ENCODE data around the gene CYP4F3. TPM values are rescaled to one million over a fixed set of nuclear protein-coding genes. Genes with fewer than 3 reads are reported as not detected.

Gene CYP4F3
- total and polyA plus RNA-seq, 2 of the 13 experiments (the other 11 are each of a cell fraction or from before 2014, with no cell fraction given), result 17.8 to 22.8 TPM

GRCh38 chr19:15649526-15649925 is 8.8 kb downstream of the CYP4F3 start:
- Histone ChIP-seq H3K36me3 (replicated peaks in 1 of 2; ENCODE audit: control insufficient read depth in 1 of 2, insufficient read depth in 2 of 2, low read length in 2 of 2) (peaks cover 5 to 25% of the 10 kb centered on the region in 2 experiments; a peak in 4 of 5 replicates), H2AFZ (ENCODE audit: low read length) (no peak overlapping the region), H3K27me3 (ENCODE audit: control insufficient read depth in 1 of 2, insufficient read depth in 2 of 2, low read length in 2 of 2) (no peaks in the 10 kb centered on the region), H3K79me2 (ENCODE audit: insufficient read depth, low read length) (peaks cover 15% of the 10 kb centered on the region), H3K9me3 (ENCODE audit: low read length) (no peaks in the 10 kb centered on the region), H3K9ac (ENCODE audit: insufficient read depth, low read depth, low read length) (no peak overlapping the region), H4K20me1 (ENCODE audit: insufficient read depth, low read length) (no peaks in the 10 kb centered on the region; the same call in 1 of the 2 replicates), H3K27ac (ENCODE audit: extremely low read length, insufficient read depth, low read length) (no peak overlapping the region), H3K4me1 (ENCODE audit: insufficient read depth, low read length) (peaks cover 24% of the 10 kb centered on the region), H3K4me2 (ENCODE audit: low read depth, low read length) (no peak overlapping the region), H3K4me3 (replicated peaks in 1 of 3; ENCODE audit: insufficient read depth in 1 of 3, low read depth in 2 of 3, low read length in 3 of 3) (no peak overlapping the region)
- ChIA-PET CTCF (ENCODE audit: low intra/inter-chr PET ratio, low total read pairs) (no interaction called here), POLR2A (interaction anchor here (1.0 to 2.8 kb wide), 3 partner anchors 15 to 23 kb away, joined by 3 to 11 read pairs (median 3); partner anchors contain the start of gene CYP4F12)
- intact Hi-C loops (cut with micrococcal nuclease; ENCODE audit: unreplicated experiment), result no loop called here
- DNase-seq (ENCODE audit: low spot score) (no peak), ATAC-seq (no peak), FAIRE-seq (no peak)
- WGBS (ENCODE audit: low lambda C conversion rate), result 100% methylated on average over 1 of the region's 2 CpGs
- in situ Hi-C loops (cut with HindIII; ENCODE audit: extremely low pct_ligation_motif_present, low pct_unique_long_range_greater_than_20kb), result loop anchor here (25.0 kb wide), 1 partner anchor 513 kb away; the partner anchor contains the start of gene CIB3
- TF ChIP-seq NFATC3 (CRISPR knock-in tag; IDR thresholded peaks at IDR 0.05) (no peak), FOXO4 (CRISPR knock-in tag; conservative IDR thresholded peaks at IDR 0.05) (no peak), KLF15 (CRISPR knock-in tag; IDR thresholded peaks at IDR 0.05; ENCODE audit: borderline replicate concordance) (no peak), FOSL2 (CRISPR knock-in tag; IDR thresholded peaks at IDR 0.05) (no peak), HINFP (CRISPR knock-in tag; IDR thresholded peaks at IDR 0.05; ENCODE audit: low read depth) (no peak), ZNF556 (CRISPR knock-in tag; IDR thresholded peaks at IDR 0.05; ENCODE audit: borderline replicate concordance) (no peak), NBN (conservative IDR thresholded peaks at IDR 0.05) (no peak), AGO2 (optimal IDR thresholded peaks at IDR 0.05; ENCODE audit: low read depth, low read length) (no peak), TIGD3 (CRISPR knock-in tag; IDR thresholded peaks at IDR 0.05; ENCODE audit: borderline replicate concordance) (no peak), RAD21 (CRISPR knock-in tag; IDR thresholded peaks at IDR 0.05) (no peak), ZNF251 (CRISPR knock-in tag; IDR thresholded peaks at IDR 0.05) (no peak), BRF2 (CRISPR knock-in tag; IDR thresholded peaks at IDR 0.05) (no peak), ERF (CRISPR knock-in tag; IDR thresholded peaks at IDR 0.05) (no peak), ZNF652 (CRISPR knock-in tag; IDR thresholded peaks at IDR 0.05; ENCODE audit: borderline replicate concordance, low read depth) (no peak), ZNF180 (CRISPR knock-in tag; IDR thresholded peaks at IDR 0.05; ENCODE audit: borderline replicate concordance, low read depth) (no peak), ZFYVE20 (CRISPR knock-in tag; IDR thresholded peaks at IDR 0.05; ENCODE audit: borderline replicate concordance, low read depth) (no peak)
- BruUV-seq (replicated peaks), result no TSS peak

Measured in HepG2 (cell line).